HG03064 (cell line): ENCODE data around the gene DDA1.

Source experiments
- ATAC-seq: cut with Tn5 transposase; IDR thresholded peaks from one replicate; pipeline ENCODE4 v1.9.1; 2021; ENCODE audit warnings: low read depth; ENCODE audit not compliant: unreplicated experiment

The DDA1 gene

GRCh38 chr19:17327654-17328516 lies 18.5 kb downstream of the DDA1 start:
- ATAC-seq, result no peak

- ATAC-seq, result no peak
Measured at GRCh38 chr19:17328517-17329365, 19.4 kb downstream of the DDA1 start.

DNA sequence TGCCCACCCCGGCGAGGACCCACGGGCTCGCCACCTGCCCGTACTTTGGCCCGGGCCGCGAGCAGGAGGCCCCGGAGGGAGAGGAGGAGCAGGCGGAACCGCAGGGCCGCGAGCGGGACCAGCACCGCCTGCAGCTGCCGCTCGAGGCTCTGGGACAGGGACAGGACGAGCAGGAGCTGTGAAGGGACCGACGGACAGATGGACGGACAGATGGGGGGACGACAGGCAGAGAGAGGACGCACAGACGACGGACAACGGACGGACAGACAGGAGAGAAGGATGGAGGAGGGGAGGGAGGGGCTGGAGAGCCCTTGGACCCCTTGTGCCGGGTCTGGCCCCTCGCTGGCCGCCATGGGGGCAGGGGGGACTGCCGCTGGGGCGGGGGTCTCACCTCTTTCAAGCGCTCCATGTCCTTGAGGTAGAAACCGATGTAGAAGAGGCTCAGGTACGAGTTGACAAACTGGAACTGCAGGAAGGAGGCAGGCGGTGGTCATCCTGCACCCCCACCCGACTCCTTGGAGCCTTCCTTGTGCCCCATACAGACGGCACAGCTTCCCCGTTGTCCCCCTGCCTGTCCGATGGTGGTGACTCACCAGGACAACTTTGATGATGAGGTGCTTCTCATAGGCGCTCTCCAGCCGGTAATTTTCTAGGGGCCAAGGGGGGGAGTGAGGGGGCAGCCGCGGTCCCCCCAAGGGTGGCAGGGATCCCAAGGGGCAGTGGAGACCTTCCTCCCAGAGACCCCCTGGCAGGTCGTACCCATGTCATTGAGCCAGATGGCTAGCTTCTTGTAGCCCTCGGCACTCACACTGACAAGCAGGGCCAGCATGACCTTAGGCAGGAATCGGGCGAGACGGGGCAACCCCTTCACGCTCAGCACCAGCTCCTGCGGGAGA lies 20.3 kb downstream of the DDA1 start:
- no peak for ATAC-seq

DNA sequence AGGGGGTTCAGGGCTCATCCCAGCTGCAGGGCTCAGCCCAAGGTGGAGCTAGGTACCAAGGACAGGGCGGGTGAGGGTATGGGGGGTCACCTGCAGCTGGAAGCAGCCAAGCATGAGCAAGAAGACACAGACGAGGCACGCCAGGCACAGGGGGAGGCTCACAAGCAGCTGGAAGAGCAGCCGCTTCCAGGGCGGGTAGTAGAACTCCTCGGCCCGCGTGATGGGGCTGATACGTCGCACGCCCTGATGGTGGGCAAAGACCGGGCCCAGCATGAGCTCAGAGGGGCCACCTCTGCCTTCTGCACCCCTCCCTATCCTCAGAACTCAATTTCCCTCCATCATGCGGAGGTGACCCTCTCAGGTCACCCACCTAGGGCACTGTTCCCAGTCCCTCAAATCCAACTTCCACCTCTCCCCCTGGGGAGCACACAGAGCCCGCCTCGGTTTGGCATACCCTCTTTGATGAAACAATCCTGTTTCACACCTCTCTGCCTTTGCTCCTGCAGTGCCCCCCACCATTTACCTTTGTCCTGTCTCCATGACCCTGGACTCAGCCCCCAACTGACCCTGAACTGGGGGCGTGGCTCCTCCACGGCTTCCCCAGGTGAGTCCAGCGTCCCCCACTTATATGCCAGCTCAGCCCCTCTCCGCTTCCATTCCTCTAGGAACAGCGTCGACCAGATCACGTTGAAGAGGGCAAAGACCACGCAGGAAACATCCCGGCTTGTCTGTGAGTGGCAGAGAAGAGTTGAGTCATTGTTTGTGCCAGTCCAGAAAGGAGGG lies 21.1 kb downstream of the DDA1 start:
- no peak for ATAC-seq

DNA sequence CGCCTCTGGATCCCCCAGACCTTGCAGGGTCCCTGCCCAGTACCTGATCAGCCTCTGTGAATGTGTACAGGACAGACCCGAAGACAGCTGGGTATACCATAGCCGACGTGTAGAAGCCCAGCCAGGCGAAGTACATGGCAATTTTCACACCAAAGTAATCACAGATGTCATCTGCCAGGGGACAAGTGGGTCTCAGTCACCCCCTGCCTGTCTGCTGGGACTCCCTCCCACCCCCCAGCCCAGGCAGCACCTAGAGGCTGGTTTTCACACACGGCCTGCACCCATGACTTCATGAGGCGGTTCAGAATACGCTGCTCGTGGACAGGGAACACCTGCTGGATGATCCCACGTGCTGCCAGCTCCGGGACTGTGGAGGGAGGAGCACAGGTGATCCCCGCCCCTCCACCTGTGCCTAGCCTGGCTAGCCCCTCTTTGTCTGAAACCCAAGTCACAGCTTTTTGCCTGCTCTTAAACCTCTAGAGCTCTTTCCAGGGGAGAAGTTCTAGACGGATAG lies 21.7 kb downstream of the DDA1 start:
- no peak for ATAC-seq

DNA sequence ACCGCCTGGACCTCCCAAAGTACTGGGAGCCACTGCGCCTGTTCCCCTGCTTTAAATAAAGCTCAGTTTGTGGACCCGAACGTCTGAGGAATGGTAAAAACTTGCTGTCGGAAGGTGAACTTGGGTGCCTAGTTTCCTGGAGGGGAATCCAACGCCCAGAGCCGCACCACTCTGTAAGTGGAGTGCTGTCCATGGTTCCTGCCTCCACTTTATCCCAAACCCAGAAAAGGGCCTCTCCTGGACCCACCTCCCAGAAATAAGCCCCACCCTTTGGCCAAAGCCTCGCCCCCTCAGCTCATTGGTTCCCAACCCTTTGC lies 23.0 kb downstream of the DDA1 start:
- ATAC-seq, result no peak

DNA sequence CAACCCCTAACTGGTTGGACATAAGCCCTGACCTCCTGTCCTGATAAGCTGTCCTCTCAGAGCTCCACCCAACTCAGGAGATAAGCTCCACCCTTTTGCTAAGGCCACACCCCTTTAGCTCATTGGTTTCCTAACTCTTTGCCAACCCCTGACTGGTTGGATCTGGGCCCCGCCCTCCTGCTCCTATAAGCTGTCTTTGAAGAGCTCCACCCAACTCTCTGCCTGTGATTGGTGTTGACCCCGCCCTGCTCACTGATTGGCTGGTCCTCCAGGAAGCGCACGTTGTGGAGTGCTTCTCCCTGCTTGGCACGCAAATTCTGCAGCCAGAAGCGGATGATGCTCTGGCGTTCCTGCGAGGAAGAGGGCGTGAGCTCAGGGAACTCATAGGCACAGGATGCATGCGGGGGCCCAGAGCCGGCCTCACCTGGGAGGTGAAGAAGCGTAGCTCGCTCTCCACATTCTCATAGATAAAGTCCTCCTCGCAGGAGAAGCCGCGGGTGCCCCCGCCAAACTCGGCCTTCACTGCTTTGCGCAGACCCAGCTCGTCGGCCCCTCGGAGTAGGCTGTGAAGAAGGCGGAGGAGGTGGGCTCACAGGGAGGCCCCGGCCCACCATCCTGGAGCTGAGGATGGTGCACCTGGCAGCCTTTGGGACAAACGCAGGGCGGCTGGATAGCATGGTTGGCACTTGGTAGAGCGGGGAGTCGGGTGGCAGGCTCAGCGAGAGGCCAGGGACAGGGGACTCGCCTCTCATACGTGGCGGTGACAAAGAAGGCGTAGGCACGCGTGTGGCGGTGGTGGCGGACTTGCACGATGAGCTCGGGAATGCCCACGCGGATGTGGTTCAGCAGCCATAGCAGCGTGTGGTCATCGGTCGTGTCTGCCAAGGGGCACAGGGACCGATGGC lies 23.6 kb downstream of the DDA1 start:
- ATAC-seq, result no peak

GRCh38 chr19:17333611-17334413 lies 24.4 kb downstream of the DDA1 start:
- no peak for ATAC-seq

- ATAC-seq, result no peak
Measured at GRCh38 chr19:17334414-17335409, 25.3 kb downstream of the DDA1 start, which contains the start of gene ANO8. TSS of gene ANO8 (minus strand) at chr19:17334855. CDS start at chr19:17334670, 185 bp downstream.

- no peak for ATAC-seq
Measured at GRCh38 chr19:17335575-17335974, 26.2 kb downstream of the DDA1 start.

GRCh38 chr19:17336872-17337674 lies 27.7 kb downstream of the DDA1 start, which contains the start of gene GTPBP3:
TSS of gene GTPBP3 (plus strand) at chr19:17337553. CDS start at chr19:17337612, 59 bp downstream.
- ATAC-seq, result peak; percentile 46

- no peak for ATAC-seq
Measured at GRCh38 chr19:17337675-17338432, 28.5 kb downstream of the DDA1 start.

GRCh38 chr19:17338433-17339078 lies 29.2 kb downstream of the DDA1 start:
- no peak for ATAC-seq

DNA sequence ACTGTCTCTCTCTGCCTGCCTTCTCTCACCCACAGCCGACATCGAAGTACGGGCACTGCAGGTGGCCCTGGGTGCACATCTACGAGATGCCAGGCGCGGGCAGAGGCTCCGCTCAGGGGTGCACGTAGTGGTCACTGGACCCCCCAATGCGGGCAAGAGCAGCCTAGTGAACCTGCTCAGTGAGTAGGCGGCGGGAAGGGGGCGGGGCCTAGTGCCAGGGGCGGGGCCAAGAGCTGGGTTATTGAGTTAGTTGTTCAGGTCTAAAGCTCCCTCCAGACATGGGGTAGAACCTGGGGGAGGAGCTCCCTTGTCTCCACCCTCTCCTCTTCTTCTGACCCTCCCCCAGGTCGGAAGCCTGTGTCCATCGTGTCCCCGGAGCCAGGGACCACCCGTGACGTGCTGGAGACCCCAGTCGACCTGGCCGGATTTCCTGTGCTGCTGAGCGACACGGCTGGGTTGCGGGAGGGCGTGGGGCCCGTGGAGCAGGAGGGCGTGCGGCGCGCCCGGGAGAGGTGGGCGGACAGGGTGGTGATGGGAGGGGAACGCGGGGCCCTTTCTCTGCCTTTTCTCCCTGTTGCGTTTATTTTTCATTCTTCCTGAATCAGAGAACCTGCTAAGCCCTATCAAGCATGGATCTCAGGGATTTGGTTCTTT lies 29.9 kb downstream of the DDA1 start:
- no peak for ATAC-seq
